Measurements from ENCODE around the gene USP34.

DNA sequence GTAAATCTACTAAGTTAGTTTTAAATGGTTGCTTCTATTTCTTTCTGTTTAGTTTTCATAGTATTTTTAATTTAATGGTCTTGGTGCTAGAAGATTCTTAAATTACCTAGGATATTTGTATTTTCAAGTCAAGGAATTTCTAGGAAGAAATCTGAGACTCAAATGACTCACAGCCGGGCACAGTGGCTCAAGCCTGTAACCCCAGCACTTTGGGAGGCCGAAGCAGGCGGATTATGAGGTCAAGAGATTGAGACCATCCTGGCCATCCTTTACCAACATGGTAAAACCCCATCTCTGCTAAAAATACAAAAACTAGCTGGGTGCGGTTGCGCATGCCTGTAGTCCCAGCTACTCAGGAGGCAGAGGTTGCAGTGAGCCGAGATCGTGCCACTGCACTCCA, 213.4 kb downstream of the USP34 start:
- no peak for TF ChIP-seq CTCF (IDR thresholded peaks at IDR 0.05; ENCODE audit: low read depth, low read length)
- no peak for TF ChIP-seq POLR2A (IDR thresholded peaks at IDR 0.05; ENCODE audit: extremely low read depth, insufficient read length)
- TF ChIP-seq MAX (IDR thresholded peaks at IDR 0.05; ENCODE audit: low read depth, low read length) = no peak
- TF ChIP-seq MYC (IDR thresholded peaks at IDR 0.05; ENCODE audit: low read depth, low read length) = no peak

Data from NB4 (cell line).